DOHH2 (cell line): ENCODE data around the gene FAM199X.

Experiments used
- CTCF ChIP-seq: fragments of 200-600 bp; sonication (generic); IDR thresholded peaks from one replicate; pipeline ENCODE4 v1.5.1; 2014; ENCODE audit warnings: antibody characterized with exemption, mild to moderate bottlenecking, low read depth, low read length; ENCODE audit not compliant: poor library complexity, severe bottlenecking
- EZH2phosphoT487 ChIP-seq: fragments of 200-600 bp; sonication (generic); IDR thresholded peaks from 2 replicates; pipeline ENCODE4 v1.6.1; 2017; ENCODE audit warnings: borderline replicate concordance, mild to moderate bottlenecking, antibody characterized with exemption, low read length, moderate library complexity, mixed read lengths

GRCh38 chrX:104117759-104118158 lies 48.5 kb upstream of the FAM199X start:
- no peak for TF ChIP-seq CTCF
- TF ChIP-seq EZH2phosphoT487, result no peak
